Trophoblast cell (in vitro differentiated cells and primary cell): ENCODE results near the gene PIP4K2C.

Experiments used
- DNase-seq, 2 donors: peaks; one replicate each; pipeline ENCODE4 v3.0.0-alpha.2; 2016
- H2AFZ ChIP-seq: 2 replicates; pipeline ENCODE4 v1.6.1; 2013; ENCODE audit warnings: low read length, moderate library complexity, mild to moderate bottlenecking; ENCODE audit not compliant: insufficient read depth, poor library complexity
- H2AK5ac ChIP-seq: 2 replicates; pipeline ENCODE4 v1.6.1; 2013; ENCODE audit warnings: mild to moderate bottlenecking, low read length
- H2BK120ac ChIP-seq: 2 replicates; pipeline ENCODE4 v1.6.1; 2013; ENCODE audit warnings: low read length, mild to moderate bottlenecking, moderate library complexity; ENCODE audit not compliant: insufficient read depth, poor library complexity
- H2BK12ac ChIP-seq: 2 replicates; pipeline ENCODE4 v1.6.1; 2013; ENCODE audit warnings: mild to moderate bottlenecking, low read length, moderate library complexity
- H2BK5ac ChIP-seq: 2 replicates; pipeline ENCODE4 v1.6.1; 2013; ENCODE audit warnings: low read length, low read depth, moderate library complexity, mild to moderate bottlenecking; ENCODE audit not compliant: poor library complexity
- H3K14ac ChIP-seq: 2 replicates; pipeline ENCODE4 v1.6.1; 2013; ENCODE audit warnings: mild to moderate bottlenecking, low read length
- H3K18ac ChIP-seq: 2 replicates; pipeline ENCODE4 v1.6.1; 2013; ENCODE audit warnings: mild to moderate bottlenecking, low read length
- H3K23ac ChIP-seq: 2 replicates; pipeline ENCODE4 v1.6.1; 2013; ENCODE audit warnings: low read length
- H3K27ac ChIP-seq: 2 replicates; pipeline ENCODE4 v1.5.1; 2013; ENCODE audit warnings: low read depth, mild to moderate bottlenecking, inconsistent platforms, low read length, moderate library complexity
- H3K27me3 ChIP-seq: 2 replicates; pipeline ENCODE4 v1.6.1; 2013; ENCODE audit warnings: inconsistent platforms, mild to moderate bottlenecking, low read length, moderate library complexity; ENCODE audit not compliant: insufficient read depth
- H3K36me3 ChIP-seq, 2 experiments: 1 replicate in 1 of 2; 2 replicates in 1 of 2; pipeline ENCODE4 v1.6.1; 2013; ENCODE audit warnings: low read length in 2 of 2, mild to moderate bottlenecking in 2 of 2, moderate library complexity in 1 of 2; ENCODE audit not compliant: insufficient read depth in 2 of 2, control insufficient read depth in 1 of 2
- H3K4ac ChIP-seq: 2 replicates; pipeline ENCODE4 v1.6.1; 2013; ENCODE audit warnings: low read depth, mild to moderate bottlenecking, low read length, moderate library complexity
- H3K4me1 ChIP-seq, 2 experiments: 1 replicate in 1 of 2; 2 replicates in 1 of 2; pipeline ENCODE4 v1.6.1; 2013; ENCODE audit warnings: low read length in 2 of 2, mild to moderate bottlenecking in 2 of 2, moderate library complexity in 1 of 2; ENCODE audit not compliant: insufficient read depth in 2 of 2, control insufficient read depth in 1 of 2
- H3K4me2 ChIP-seq: 2 replicates; pipeline ENCODE4 v1.6.1; 2013; ENCODE audit warnings: inconsistent platforms, mild to moderate bottlenecking, low read length, moderate library complexity
- H3K4me3 ChIP-seq: 2 replicates; pipeline ENCODE4 v1.5.1; 2013; ENCODE audit warnings: mild to moderate bottlenecking, low read depth, low read length, inconsistent platforms
- H3K79me1 ChIP-seq: one replicate; pipeline ENCODE4 v1.6.1; 2013; ENCODE audit warnings: low read length
- H3K79me2 ChIP-seq: 2 replicates; pipeline ENCODE4 v1.6.1; 2013; ENCODE audit warnings: low read length, mild to moderate bottlenecking; ENCODE audit not compliant: control insufficient read depth, insufficient read depth, poor library complexity
- H3K9ac ChIP-seq: 2 replicates; pipeline ENCODE4 v1.6.1; 2013; ENCODE audit warnings: mild to moderate bottlenecking, low read length
- H3K9me3 ChIP-seq: 2 replicates; pipeline ENCODE4 v1.6.1; 2013; ENCODE audit warnings: low read depth, mild to moderate bottlenecking, control low read depth, inconsistent platforms, low read length; ENCODE audit not compliant: insufficient read depth
- H4K12ac ChIP-seq: 2 replicates; pipeline ENCODE4 v1.6.1; 2013; ENCODE audit warnings: low read depth, mild to moderate bottlenecking, low read length, moderate library complexity
- H4K8ac ChIP-seq: 2 replicates; pipeline ENCODE4 v1.6.1; 2013; ENCODE audit warnings: low read depth, mild to moderate bottlenecking, low read length, moderate library complexity
- H4K91ac ChIP-seq: one replicate; pipeline ENCODE4 v1.6.1; 2013; ENCODE audit warnings: low read depth, mild to moderate bottlenecking, low read length, moderate library complexity
- WGBS: extraction: QIAGEN DNeasy Blood & Tissue Kit; methylation state at CpG from one replicate; pipeline ENCODE4 v1.1.7; 2013; ENCODE audit warnings: missing lambda C conversion rate; ENCODE audit not compliant: insufficient read length, insufficient coverage; ENCODE audit errors: extremely low coverage; 5-methylcytosine and 5-hydroxymethylcytosine counted together

Gene PIP4K2C

DNA sequence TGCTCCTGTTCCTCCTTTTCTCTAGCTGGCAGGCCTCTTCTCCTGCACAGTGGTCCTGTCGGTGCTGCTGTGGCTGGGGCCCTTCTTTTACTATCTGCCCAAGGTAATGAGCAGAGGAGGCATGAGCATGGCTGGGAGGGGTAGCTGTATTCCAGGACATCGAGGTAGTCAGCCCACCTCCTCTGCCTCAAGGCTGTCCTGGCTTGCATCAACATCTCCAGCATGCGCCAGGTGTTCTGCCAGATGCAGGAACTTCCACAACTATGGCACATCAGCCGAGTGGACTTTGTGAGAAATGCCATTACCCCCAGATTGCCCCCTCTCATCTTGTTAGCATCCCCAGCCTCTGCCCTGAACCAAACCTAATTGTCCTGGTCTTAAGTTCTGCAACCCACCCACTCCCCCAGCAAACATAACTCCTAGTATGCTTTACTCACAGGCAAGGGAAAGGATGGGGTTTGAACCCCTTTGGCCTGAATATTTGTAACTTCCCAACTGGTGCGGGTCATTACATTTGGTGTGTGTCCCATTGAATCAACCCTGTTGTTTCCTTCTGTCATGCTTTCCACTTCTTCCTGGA, 32.9 kb downstream of the PIP4K2C start:
- H2BK5ac ChIP-seq: no peak overlapping the region
- H3K4me1 ChIP-seq: peaks cover 4 to 9% of the 10 kb centered on the region in 2 experiments
- no peaks in the 10 kb centered on the region for H3K79me2 ChIP-seq
- H3K23ac ChIP-seq: no peak overlapping the region
- no peak overlapping the region for H2AFZ ChIP-seq
- H3K9me3 ChIP-seq: peaks cover 13% of the 10 kb centered on the region
- H4K8ac ChIP-seq: no peak overlapping the region
- H4K12ac ChIP-seq: no peak overlapping the region
- no peak overlapping the region for H4K91ac ChIP-seq
- no peak overlapping the region for H3K4me3 ChIP-seq
- H3K4ac ChIP-seq: no peak overlapping the region
- no peak overlapping the region for H2AK5ac ChIP-seq
- peaks cover 82% of the 10 kb centered on the region for H3K27me3 ChIP-seq
- H3K18ac ChIP-seq: no peak overlapping the region
- no peaks in the 10 kb centered on the region for H3K36me3 ChIP-seq
- no CpG with 5 or more reads among the region's 5 CpGs for WGBS
- no peak overlapping the region for H2BK120ac ChIP-seq
- H3K4me2 ChIP-seq: no peak overlapping the region
- H3K9ac ChIP-seq: no peak overlapping the region
- H3K27ac ChIP-seq: no peak overlapping the region
- no peak overlapping the region for H2BK12ac ChIP-seq
- no peak overlapping the region for H3K14ac ChIP-seq
- DNase-seq: no peak
- no peaks in the 10 kb centered on the region for H3K79me1 ChIP-seq

DNA sequence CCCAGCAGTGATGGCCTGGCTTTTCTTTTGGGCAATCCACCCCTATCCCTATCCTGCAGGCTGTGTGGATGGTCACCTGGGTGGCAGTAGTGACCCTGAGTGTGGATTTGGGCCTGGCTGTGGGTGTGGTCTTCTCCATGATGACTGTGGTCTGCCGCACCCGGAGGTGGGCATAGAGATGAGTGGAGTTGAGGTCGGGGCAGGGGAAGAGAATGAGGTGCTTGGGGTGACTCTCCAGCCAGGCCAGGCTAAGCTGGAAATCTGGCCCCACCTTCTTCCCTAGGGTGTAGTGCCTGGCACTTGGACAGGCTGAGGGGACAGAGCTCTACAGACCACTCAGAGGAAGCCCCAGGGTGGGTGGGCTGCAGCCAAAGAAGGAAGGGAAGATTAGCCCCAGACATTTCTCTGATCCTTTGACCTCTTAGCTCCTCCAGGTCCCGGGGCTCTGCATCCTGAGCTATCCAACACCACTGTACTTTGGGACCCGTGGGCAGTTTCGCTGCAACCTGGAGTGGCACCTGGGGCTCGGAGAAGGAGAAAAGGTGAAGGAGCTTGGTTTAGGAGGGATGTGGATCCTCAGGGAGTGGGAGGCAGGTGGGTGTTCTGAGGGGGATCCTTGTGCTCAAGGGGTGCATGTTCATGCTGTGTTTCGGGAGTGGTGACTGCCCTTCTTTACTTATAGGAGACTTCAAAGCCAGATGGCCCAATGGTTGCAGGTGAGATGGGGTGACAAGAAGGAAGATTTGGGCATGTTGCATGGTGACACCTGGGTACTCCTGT, 33.6 kb downstream of the PIP4K2C start:
- Histone ChIP-seq H3K4ac (no peak overlapping the region), H2AK5ac (no peak overlapping the region), H3K9me3 (peaks cover 13% of the 10 kb centered on the region), H3K14ac (no peak overlapping the region), H4K8ac (no peak overlapping the region), H2BK120ac (no peak overlapping the region), H3K4me1 (peaks cover 4 to 9% of the 10 kb centered on the region in 2 experiments), H2BK12ac (no peak overlapping the region), H3K27me3 (peaks cover 78% of the 10 kb centered on the region), H3K36me3 (no peaks in the 10 kb centered on the region), H4K12ac (no peak overlapping the region), H3K4me2 (no peak overlapping the region), H3K4me3 (no peak overlapping the region), H3K79me2 (no peaks in the 10 kb centered on the region), H3K18ac (no peak overlapping the region), H3K79me1 (no peaks in the 10 kb centered on the region), H3K9ac (no peak overlapping the region), H4K91ac (no peak overlapping the region), H3K23ac (no peak overlapping the region), H2AFZ (no peak overlapping the region), H2BK5ac (no peak overlapping the region), H3K27ac (no peak overlapping the region)
- WGBS: no CpG with 5 or more reads among the region's 8 CpGs
- no peak for DNase-seq

- no peak overlapping the region for H3K18ac ChIP-seq
These were observed 34.5 kb downstream of the PIP4K2C start for GRCh38 chr12:57625261-57626032.

GRCh38 chr12:57626111-57626920, 35.3 kb downstream of the PIP4K2C start:
- Histone ChIP-seq H2BK12ac (no peak overlapping the region), H3K4me1 (peaks cover 4 to 7% of the 10 kb centered on the region in 2 experiments), H3K18ac (no peak overlapping the region), H3K4me2 (no peak overlapping the region), H3K4me3 (no peak overlapping the region), H2BK5ac (no peak overlapping the region), H2BK120ac (no peak overlapping the region), H3K79me1 (no peaks in the 10 kb centered on the region), H3K14ac (no peak overlapping the region), H4K8ac (no peak overlapping the region), H3K23ac (no peak overlapping the region), H3K36me3 (no peaks in the 10 kb centered on the region), H4K12ac (no peak overlapping the region), H2AFZ (no peak overlapping the region), H3K27me3 (peaks cover 78% of the 10 kb centered on the region), H3K27ac (no peak overlapping the region), H3K9me3 (peaks cover 24% of the 10 kb centered on the region), H3K79me2 (no peaks in the 10 kb centered on the region), H3K4ac (no peak overlapping the region), H4K91ac (no peak overlapping the region), H3K9ac (no peak overlapping the region), H2AK5ac (no peak overlapping the region)
- WGBS: no CpG with 5 or more reads among the region's 13 CpGs
- no peak for DNase-seq

More at GRCh38 chr12:57625261-57626032, 34.5 kb downstream of the PIP4K2C start:
- no peak overlapping the region for H4K12ac ChIP-seq
- H3K9ac ChIP-seq: no peak overlapping the region
- H3K79me2 ChIP-seq: no peaks in the 10 kb centered on the region
- H2BK120ac ChIP-seq: no peak overlapping the region
- no peak overlapping the region for H3K4me3 ChIP-seq
- no peaks in the 10 kb centered on the region for H3K36me3 ChIP-seq
- H3K79me1 ChIP-seq: no peaks in the 10 kb centered on the region
- DNase-seq: no peak
- WGBS: no CpG with 5 or more reads among the region's 12 CpGs
- H3K4me1 ChIP-seq: peaks cover 4 to 9% of the 10 kb centered on the region in 2 experiments
- no peak overlapping the region for H3K23ac ChIP-seq
- H2AFZ ChIP-seq: no peak overlapping the region
- no peak overlapping the region for H3K27ac ChIP-seq
- no peak overlapping the region for H4K91ac ChIP-seq
- H2BK5ac ChIP-seq: no peak overlapping the region
- H4K8ac ChIP-seq: no peak overlapping the region
- no peak overlapping the region for H3K14ac ChIP-seq
- H3K4ac ChIP-seq: no peak overlapping the region
- H3K4me2 ChIP-seq: no peak overlapping the region
- no peak overlapping the region for H2BK12ac ChIP-seq
- peaks cover 18% of the 10 kb centered on the region for H3K9me3 ChIP-seq
- H3K27me3 ChIP-seq: peaks cover 78% of the 10 kb centered on the region
- no peak overlapping the region for H2AK5ac ChIP-seq
